HepG2 (cell line): ENCODE results near the gene CAPRIN2. TPM values are rescaled to one million over a fixed set of nuclear protein-coding genes. Genes with fewer than 3 reads are reported as not detected.

Experiments
- CENPT ChIP-seq: sonication (generic); formaldehyde crosslinking; IDR thresholded peaks from 2 replicates; pipeline ENCODE4 v1.8.0; 2022; ENCODE audit warnings: low read depth, mild to moderate bottlenecking, moderate library complexity, missing genetic modification reagents
- GABPB1 ChIP-seq: IDR thresholded peaks from 2 replicates; pipeline ENCODE4 v1.6.1; 2016; ENCODE audit warnings: mild to moderate bottlenecking, missing genetic modification reagents, moderate library complexity, missing compliant biosample characterization
- IRX3 ChIP-seq: sonication (generic); formaldehyde crosslinking; IDR thresholded peaks from 2 replicates; pipeline ENCODE4 v1.8.1; 2023; ENCODE audit warnings: mild to moderate bottlenecking, low read depth, missing genetic modification reagents, borderline replicate concordance
- ISX ChIP-seq: sonication (generic); formaldehyde crosslinking; conservative IDR thresholded peaks from 2 replicates; pipeline ENCODE4 v1.5.0; 2020; ENCODE audit warnings: missing genetic modification reagents
- MAFF ChIP-seq: IDR thresholded peaks from 2 replicates; pipeline ENCODE4 v1.6.1; 2011; ENCODE audit warnings: low read depth, low read length, improper control_type of control experiment
- PRPF4 ChIP-seq: fragments of 200-400 bp; formaldehyde crosslinking; IDR thresholded peaks from 2 replicates; pipeline ENCODE4 v1.6.1; 2016; ENCODE audit warnings: low read length, low read depth; ENCODE audit not compliant: poor library complexity, severe bottlenecking
- STAT5B ChIP-seq: sonication (generic); formaldehyde crosslinking; IDR thresholded peaks from 2 replicates; pipeline ENCODE4 v1.4.0; 2020; ENCODE audit warnings: missing genetic modification reagents
- TP53 ChIP-seq: sonication (generic); formaldehyde crosslinking; conservative IDR thresholded peaks from 2 replicates; pipeline ENCODE4 v1.4.0; 2020; ENCODE audit warnings: missing genetic modification reagents
- YEATS4 ChIP-seq: sonication (generic); formaldehyde crosslinking; IDR thresholded peaks from 2 replicates; pipeline ENCODE4 v1.4.0; 2020; ENCODE audit warnings: missing genetic modification reagents, borderline replicate concordance
- ZNF230 ChIP-seq: sonication (generic); formaldehyde crosslinking; IDR thresholded peaks from 2 replicates; pipeline ENCODE4 v1.4.0; 2020; ENCODE audit warnings: mild to moderate bottlenecking, missing genetic modification reagents
- ZNF24 ChIP-seq: fragments of 450-650 bp; IDR thresholded peaks from 2 replicates; pipeline ENCODE4 v1.6.1; 2017; ENCODE audit warnings: antibody characterized with exemption, mild to moderate bottlenecking
- ZNF441 ChIP-seq: sonication (generic); formaldehyde crosslinking; IDR thresholded peaks from 2 replicates; pipeline ENCODE4 v1.7.0; 2021; ENCODE audit warnings: missing genetic modification reagents, borderline replicate concordance
- ZNF549 ChIP-seq: sonication (generic); formaldehyde crosslinking; IDR thresholded peaks from 2 replicates; pipeline ENCODE4 v1.5.0; 2020; ENCODE audit warnings: missing genetic modification reagents
- ZNF652 ChIP-seq: IDR thresholded peaks from 2 replicates; pipeline ENCODE4 v1.6.1; 2016; ENCODE audit warnings: low read depth, borderline replicate concordance
- ZNF879 ChIP-seq: sonication (generic); formaldehyde crosslinking; IDR thresholded peaks from 2 replicates; pipeline ENCODE4 v1.8.1; 2023; ENCODE audit warnings: missing genetic modification reagents
- polyA plus RNA-seq, 8 experiments: library from polyadenylated mRNA; depleted of rRNA in 3 of 8; stranded (reverse) in 7 of 8; unstranded in 1 of 8; fragments of >200 nt; fragmentation: Illumina TruSeq in 4 of 8; extraction: Trizol in 4 of 8; gene quantifications; 2 replicates each; pipeline versions ENCODE4 v1.2.1 to v1.2.3, GENCODE V29; 2011 to 2016; ENCODE audit warnings: low read depth in 4 of 8, missing spikeins in 1 of 8, mixed read lengths in 1 of 8; ENCODE audit not compliant: insufficient read depth in 1 of 8
- total RNA-seq, 5 experiments: library from RNA; depleted of rRNA; stranded (reverse); fragments of >200 nt; fragmentation: Illumina TruSeq; extraction: Trizol; gene quantifications; 2 replicates each; pipeline ENCODE4 v1.2.3, GENCODE V29; 2016; ENCODE audit warnings: low read depth in 1 of 5
- TF ChIP-seq, protein P1 (sequence below): sonication (generic); formaldehyde crosslinking; conservative IDR thresholded peaks from 2 replicates; pipeline ENCODE4 v1.4.0; 2020; ENCODE audit warnings: missing genetic modification reagents
- TF ChIP-seq, protein P2 (sequence below): sonication (generic); formaldehyde crosslinking; IDR thresholded peaks from 2 replicates; pipeline ENCODE4 v1.4.0; 2020; ENCODE audit warnings: mild to moderate bottlenecking, missing genetic modification reagents
- TF ChIP-seq, protein P3 (sequence below): sonication (generic); formaldehyde crosslinking; IDR thresholded peaks from 2 replicates; pipeline ENCODE4 v1.4.0; 2020; ENCODE audit warnings: missing genetic modification reagents
- TF ChIP-seq, protein P4 (sequence below): sonication (generic); formaldehyde crosslinking; IDR thresholded peaks from 2 replicates; pipeline ENCODE4 v1.5.0; 2020; ENCODE audit warnings: mild to moderate bottlenecking, missing genetic modification reagents, borderline replicate concordance
- TF ChIP-seq, protein P5 (sequence below): sonication (generic); formaldehyde crosslinking; IDR thresholded peaks from 2 replicates; pipeline ENCODE4 v1.4.0; 2020; ENCODE audit warnings: missing genetic modification reagents; ENCODE audit errors: not compliant biosample characterization
- TF ChIP-seq, protein P6 (sequence below): sonication (generic); formaldehyde crosslinking; IDR thresholded peaks from 2 replicates; pipeline ENCODE4 v1.8.1; 2023; ENCODE audit warnings: mild to moderate bottlenecking, moderate library complexity, missing genetic modification reagents

CAPRIN2 gene
- total and polyA plus RNA-seq, 2 of the 13 experiments (the other 11 are each of a cell fraction or from before 2014, with no cell fraction given): 21.7 to 30.6 TPM

DNA sequence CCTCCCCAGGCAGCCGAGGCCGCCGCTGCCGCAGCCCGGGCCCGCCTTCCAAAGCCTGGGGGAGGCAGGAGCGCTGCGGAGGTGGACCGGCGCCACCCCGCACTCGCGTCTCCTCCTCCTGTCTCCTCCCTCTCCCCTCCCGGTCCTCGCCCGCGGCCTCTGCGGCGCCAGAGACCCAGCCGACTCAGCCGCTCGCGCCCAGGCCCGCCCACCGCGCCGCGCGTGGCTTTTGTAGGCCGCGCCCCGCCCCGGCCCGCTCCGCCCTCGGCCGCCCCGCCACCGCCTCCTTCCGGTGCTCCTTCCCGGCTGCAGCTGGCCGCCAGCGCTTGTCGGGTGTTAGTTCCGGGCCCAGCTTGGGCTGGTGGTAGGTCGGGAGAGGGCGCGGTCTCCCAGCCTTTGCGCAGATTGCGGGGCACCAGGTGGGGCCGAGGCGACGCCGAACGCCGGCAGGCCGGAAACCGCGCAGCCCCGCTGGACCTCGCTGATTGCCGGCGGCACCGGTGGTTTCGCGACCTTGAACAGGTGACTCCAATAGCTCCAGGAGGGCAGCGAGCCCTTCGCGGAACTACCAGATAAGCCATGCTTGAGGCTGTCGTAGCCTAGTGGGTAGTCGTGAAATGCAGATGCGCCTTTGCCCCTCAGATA is at the start of gene CAPRIN2 (continued):
- TF ChIP-seq, protein P1, sequence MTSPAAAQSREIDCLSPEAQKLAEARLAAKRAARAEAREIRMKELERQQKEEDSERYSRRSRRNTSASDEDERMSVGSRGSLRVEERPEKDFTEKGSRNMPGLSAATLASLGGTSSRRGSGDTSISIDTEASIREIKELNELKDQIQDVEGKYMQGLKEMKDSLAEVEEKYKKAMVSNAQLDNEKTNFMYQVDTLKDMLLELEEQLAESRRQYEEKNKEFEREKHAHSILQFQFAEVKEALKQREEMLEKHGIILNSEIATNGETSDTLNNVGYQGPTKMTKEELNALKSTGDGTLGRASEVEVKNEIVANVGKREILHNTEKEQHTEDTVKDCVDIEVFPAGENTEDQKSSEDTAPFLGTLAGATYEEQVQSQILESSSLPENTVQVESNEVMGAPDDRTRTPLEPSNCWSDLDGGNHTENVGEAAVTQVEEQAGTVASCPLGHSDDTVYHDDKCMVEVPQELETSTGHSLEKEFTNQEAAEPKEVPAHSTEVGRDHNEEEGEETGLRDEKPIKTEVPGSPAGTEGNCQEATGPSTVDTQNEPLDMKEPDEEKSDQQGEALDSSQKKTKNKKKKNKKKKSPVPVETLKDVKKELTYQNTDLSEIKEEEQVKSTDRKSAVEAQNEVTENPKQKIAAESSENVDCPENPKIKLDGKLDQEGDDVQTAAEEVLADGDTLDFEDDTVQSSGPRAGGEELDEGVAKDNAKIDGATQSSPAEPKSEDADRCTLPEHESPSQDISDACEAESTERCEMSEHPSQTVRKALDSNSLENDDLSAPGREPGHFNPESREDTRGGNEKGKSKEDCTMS: no peak
- TF ChIP-seq, protein P2, sequence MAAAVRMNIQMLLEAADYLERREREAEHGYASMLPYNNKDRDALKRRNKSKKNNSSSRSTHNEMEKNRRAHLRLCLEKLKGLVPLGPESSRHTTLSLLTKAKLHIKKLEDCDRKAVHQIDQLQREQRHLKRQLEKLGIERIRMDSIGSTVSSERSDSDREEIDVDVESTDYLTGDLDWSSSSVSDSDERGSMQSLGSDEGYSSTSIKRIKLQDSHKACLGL: 0 out of 2 replicates have a peak, but pooled peaks have one; percentile 49
- TF ChIP-seq YEATS4 (CRISPR knock-in tag): peak; percentile 74; the same call in 1 of the 2 replicates
- no peak for TF ChIP-seq MAFF
- TF ChIP-seq, protein P3, sequence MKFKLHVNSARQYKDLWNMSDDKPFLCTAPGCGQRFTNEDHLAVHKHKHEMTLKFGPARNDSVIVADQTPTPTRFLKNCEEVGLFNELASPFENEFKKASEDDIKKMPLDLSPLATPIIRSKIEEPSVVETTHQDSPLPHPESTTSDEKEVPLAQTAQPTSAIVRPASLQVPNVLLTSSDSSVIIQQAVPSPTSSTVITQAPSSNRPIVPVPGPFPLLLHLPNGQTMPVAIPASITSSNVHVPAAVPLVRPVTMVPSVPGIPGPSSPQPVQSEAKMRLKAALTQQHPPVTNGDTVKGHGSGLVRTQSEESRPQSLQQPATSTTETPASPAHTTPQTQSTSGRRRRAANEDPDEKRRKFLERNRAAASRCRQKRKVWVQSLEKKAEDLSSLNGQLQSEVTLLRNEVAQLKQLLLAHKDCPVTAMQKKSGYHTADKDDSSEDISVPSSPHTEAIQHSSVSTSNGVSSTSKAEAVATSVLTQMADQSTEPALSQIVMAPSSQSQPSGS (CRISPR knock-in tag): no peak; the same call in 1 of the 2 replicates
- TF ChIP-seq ZNF230: peak; percentile 51; the same call in 1 of the 2 replicates
- 0 out of 2 replicates have a peak, but pooled peaks have one; percentile 28 for TF ChIP-seq ZNF879 (CRISPR knock-in tag)
- TF ChIP-seq PRPF4: no peak
- TF ChIP-seq ZNF549 (CRISPR knock-in tag): no peak
- TF ChIP-seq, protein P4, sequence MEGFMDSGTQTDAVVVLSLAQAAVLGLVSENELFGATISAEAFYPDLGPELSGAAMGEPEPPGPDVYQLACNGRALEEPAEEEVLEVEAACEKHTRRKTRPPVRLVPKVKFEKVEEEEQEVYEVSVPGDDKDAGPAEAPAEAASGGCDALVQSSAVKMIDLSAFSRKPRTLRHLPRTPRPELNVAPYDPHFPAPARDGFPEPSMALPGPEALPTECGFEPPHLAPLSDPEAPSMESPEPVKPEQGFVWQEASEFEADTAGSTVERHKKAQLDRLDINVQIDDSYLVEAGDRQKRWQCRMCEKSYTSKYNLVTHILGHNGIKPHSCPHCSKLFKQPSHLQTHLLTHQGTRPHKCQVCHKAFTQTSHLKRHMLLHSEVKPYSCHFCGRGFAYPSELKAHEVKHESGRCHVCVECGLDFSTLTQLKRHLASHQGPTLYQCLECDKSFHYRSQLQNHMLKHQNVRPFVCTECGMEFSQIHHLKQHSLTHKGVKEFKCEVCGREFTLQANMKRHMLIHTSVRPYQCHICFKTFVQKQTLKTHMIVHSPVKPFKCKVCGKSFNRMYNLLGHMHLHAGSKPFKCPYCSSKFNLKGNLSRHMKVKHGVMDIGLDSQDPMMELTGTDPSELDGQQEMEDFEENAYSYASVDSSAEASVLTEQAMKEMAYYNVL (CRISPR knock-in tag): peak; percentile 75; the same call in 1 of the 2 replicates
- TF ChIP-seq ISX (CRISPR knock-in tag): no peak
- TF ChIP-seq CENPT (CRISPR knock-in tag): no peak
- no peak for TF ChIP-seq IRX3 (CRISPR knock-in tag)
- TF ChIP-seq ZNF24: no peak
- TF ChIP-seq ZNF441 (CRISPR knock-in tag): peak; percentile 84; the same call in 1 of the 2 replicates
- TF ChIP-seq, protein P5, sequence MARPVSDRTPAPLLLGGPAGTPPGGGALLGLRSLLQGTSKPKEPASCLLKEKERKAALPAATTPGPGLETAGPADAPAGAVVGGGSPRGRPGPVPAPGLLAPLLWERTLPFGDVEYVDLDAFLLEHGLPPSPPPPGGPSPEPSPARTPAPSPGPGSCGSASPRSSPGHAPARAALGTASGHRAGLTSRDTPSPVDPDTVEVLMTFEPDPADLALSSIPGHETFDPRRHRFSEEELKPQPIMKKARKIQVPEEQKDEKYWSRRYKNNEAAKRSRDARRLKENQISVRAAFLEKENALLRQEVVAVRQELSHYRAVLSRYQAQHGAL (CRISPR knock-in tag): no peak
- no peak for TF ChIP-seq ZNF652 (CRISPR knock-in tag)
- peak; percentile 93 for TF ChIP-seq GABPB1 (CRISPR knock-in tag)
- no peak for TF ChIP-seq STAT5B (CRISPR knock-in tag)
- no peak for TF ChIP-seq TP53 (CRISPR knock-in tag)
- TF ChIP-seq, protein P6, sequence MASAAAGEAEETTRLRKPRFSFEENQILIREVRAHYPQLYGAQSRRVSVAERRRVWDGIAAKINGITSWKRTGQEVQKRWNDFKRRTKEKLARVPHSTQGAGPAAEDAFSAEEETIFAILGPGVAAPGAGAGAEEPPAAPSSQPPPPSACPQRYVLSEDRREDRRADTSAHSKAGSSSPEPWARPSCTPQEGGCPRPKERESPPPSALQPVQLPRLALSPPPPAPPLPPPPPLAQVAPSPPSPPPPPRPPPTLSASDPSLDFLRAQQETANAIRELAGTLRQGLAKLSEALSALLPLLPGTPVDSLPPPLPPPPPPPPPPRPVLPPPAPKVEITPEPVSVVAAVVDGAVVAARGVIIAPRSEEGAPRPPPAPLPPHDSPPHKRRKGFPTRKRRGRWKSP (CRISPR knock-in tag): peak; percentile 97
